ENCODE results near the gene TMTC4. TPM values are rescaled to one million over a fixed set of nuclear protein-coding genes. Genes with fewer than 3 reads are reported as not detected.
"Not testable (repeated sequence)": the region's sequence is repeated elsewhere in the genome, so short reads cannot be mapped to it uniquely, and the experiment has no call there.

The TMTC4 gene
- total and polyA plus RNA-seq, 8 donors, result 5.4 to 38.9 (median 8.2) TPM

DNA sequence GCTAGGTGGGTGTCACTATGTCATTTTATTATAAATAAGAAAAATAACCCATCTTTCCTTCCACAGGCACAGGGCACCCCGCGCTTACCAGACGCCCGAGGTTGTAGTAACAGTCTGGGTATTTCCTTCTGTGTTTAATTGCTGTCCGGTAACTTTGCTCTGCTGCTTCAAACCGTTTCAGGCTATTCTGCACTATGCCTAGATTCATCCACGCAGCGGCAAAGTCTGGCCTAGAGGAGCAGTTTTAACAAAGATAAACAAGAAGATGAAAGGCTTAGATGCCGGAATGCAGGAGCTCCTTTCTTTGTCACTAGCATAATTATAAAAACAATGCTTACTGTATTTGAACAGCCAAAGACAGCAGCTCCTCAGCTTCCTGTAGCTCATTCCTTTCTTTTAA lies 49.1 kb downstream of the TMTC4 start:
- H3K27ac ChIP-seq, result no peak overlapping the region
- WGBS, 5 donors, result 72 to 92% (median 86%) methylated on average over 9 of the region's 9 CpGs
- no peak for DNase-seq
- no peak overlapping the region for H3K4me3 ChIP-seq
- peaks cover 19 to 89% (median 82%) of the 10 kb centered on the region in 4 donors for H3K36me3 ChIP-seq
- no peaks in the 10 kb centered on the region for H3K27me3 ChIP-seq
- TF ChIP-seq EP300 (IDR thresholded peaks at IDR 0.05), result no peak
- no peak for TF ChIP-seq POLR2A (IDR thresholded peaks at IDR 0.05)
- TF ChIP-seq, protein P1, sequence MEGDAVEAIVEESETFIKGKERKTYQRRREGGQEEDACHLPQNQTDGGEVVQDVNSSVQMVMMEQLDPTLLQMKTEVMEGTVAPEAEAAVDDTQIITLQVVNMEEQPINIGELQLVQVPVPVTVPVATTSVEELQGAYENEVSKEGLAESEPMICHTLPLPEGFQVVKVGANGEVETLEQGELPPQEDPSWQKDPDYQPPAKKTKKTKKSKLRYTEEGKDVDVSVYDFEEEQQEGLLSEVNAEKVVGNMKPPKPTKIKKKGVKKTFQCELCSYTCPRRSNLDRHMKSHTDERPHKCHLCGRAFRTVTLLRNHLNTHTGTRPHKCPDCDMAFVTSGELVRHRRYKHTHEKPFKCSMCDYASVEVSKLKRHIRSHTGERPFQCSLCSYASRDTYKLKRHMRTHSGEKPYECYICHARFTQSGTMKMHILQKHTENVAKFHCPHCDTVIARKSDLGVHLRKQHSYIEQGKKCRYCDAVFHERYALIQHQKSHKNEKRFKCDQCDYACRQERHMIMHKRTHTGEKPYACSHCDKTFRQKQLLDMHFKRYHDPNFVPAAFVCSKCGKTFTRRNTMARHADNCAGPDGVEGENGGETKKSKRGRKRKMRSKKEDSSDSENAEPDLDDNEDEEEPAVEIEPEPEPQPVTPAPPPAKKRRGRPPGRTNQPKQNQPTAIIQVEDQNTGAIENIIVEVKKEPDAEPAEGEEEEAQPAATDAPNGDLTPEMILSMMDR (IDR thresholded peaks at IDR 0.05), result no peak
- no peak for TF ChIP-seq POLR2AphosphoS5 (IDR thresholded peaks at IDR 0.05)
- intact Hi-C loops (cut with DNase I; ENCODE audit: low total_unique reads), result no loop called here
- H3K9me3 ChIP-seq, result no peaks in the 10 kb centered on the region
- no peaks in the 10 kb centered on the region for H3K4me1 ChIP-seq

DNA sequence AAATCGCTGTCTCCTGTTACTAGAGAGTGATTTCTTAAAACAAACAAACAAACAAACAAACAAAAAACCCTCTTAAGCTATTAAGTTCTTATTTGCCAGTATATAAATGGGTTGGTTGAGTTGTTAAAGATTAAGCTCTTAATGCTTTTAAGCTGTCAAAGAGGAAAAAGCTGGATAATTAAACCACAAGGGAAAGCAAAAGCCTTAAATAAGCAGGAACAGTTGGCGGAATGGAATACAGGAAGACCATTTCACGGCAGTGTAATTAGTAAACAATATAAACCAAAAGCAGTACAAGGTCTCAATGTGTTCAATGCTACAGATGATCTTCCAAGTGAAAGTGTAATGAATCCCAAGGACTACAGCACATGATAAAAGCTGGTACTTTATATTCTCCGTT lies 53.8 kb downstream of the TMTC4 start:
- 79 to 91% (median 86%) methylated on average over 4 of the region's 4 CpGs for WGBS, 5 donors
- Histone ChIP-seq H3K27me3 (no peaks in the 10 kb centered on the region), H3K27ac (no peak overlapping the region), H3K36me3 (peaks cover 8 to 48% (median 40%) of the 10 kb centered on the region in 4 donors), H3K4me1 (no peaks in the 10 kb centered on the region), H3K4me3 (no peak overlapping the region), H3K9me3 (no peaks in the 10 kb centered on the region)
- no peak for DNase-seq
- intact Hi-C loops (cut with DNase I; ENCODE audit: low total_unique reads), result no loop called here
- TF ChIP-seq, protein P1 (IDR thresholded peaks at IDR 0.05), result no peak
- TF ChIP-seq POLR2AphosphoS5 (IDR thresholded peaks at IDR 0.05), result no peak
- TF ChIP-seq EP300 (IDR thresholded peaks at IDR 0.05), result no peak
- TF ChIP-seq POLR2A (IDR thresholded peaks at IDR 0.05), result no peak

DNA sequence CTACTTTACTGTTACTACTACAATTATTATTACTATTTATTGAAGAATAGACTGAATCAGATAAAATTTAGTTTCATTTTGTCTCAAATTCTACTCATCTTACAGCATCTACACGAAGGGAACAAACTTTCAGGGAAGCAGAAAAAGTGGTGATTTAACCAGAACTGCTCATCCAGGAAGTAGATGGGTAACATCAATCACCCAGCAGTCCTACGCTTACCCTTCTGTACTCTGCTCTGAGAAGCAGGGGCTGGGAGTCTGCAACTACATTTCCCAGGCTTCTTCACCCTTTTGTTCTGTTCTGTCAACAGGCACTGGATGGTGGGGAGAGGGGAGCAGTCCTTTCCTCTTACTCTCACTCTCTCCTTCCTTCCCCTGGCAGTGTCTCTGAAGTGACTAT lies 54.7 kb downstream of the TMTC4 start:
- 84 to 93% (median 90%) methylated on average over 2 of the region's 2 CpGs for WGBS, 5 donors
- DNase-seq, result no peak
- peaks cover 0 to 40% (median 32%) of the 10 kb centered on the region in 4 donors for H3K36me3 ChIP-seq
- no peaks in the 10 kb centered on the region for H3K9me3 ChIP-seq
- H3K4me3 ChIP-seq, result no peak overlapping the region
- TF ChIP-seq POLR2A (IDR thresholded peaks at IDR 0.05) (no peak), POLR2AphosphoS5 (IDR thresholded peaks at IDR 0.05) (no peak), EP300 (IDR thresholded peaks at IDR 0.05) (no peak)
- TF ChIP-seq, protein P1 (IDR thresholded peaks at IDR 0.05), result no peak
- no peaks in the 10 kb centered on the region for H3K27me3 ChIP-seq
- H3K4me1 ChIP-seq, result no peaks in the 10 kb centered on the region
- no peak overlapping the region for H3K27ac ChIP-seq
- intact Hi-C loops (cut with DNase I; ENCODE audit: low total_unique reads), result no loop called here

DNA sequence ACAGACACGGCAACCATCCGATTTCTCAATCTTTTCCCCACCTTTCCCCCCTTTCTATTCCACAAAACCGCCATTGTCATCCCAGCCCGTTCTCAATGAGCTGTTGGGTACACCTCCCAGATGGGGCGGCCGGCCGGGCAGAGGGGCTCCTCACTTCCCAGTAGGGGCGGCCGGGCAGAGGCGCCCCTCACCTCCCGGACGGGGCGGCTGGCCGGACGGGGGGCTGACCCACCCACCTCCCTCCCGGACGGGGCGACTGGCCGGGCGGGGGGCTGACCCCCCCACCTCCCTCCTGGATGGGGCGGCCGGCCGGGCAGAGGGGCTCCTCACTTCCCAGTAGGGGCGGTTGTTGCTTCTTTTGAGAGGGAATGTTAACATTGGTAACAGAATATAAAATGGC lies 55.7 kb downstream of the TMTC4 start:
- WGBS, 5 donors, result 95 to 98% (median 96%) methylated on average over 16 to 22 of the region's 24 CpGs
- DNase-seq; intact Hi-C loops (cut with DNase I; ENCODE audit: low total_unique reads); H3K27me3 ChIP-seq; H3K4me3 ChIP-seq; H3K27ac ChIP-seq; H3K4me1 ChIP-seq; H3K9me3 ChIP-seq: not testable (repeated sequence)
- peaks cover 0 to 31% (median 21%) of the 10 kb centered on the region in 4 donors for H3K36me3 ChIP-seq

DNA sequence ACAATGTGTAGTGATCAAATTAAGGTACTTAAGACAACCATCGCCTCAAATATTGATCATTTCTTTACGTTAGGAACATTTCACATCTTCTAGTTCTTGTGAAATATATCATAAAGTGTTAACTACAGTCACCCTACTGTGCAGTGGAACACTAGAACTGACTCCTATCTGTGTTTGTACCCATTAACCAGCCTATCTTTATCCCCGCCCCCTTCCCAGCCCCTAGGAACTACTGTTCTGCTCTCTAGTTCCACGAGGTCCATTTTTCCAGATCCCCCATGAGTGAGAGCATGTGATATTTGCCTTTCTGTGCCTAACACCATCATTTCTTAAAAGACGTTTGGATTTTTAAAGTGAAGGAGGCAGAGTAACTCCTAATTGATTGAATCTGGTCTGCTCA lies 61.6 kb downstream of the TMTC4 start:
- intact Hi-C loops (cut with DNase I; ENCODE audit: low total_unique reads), result no loop called here
- no peak for DNase-seq
- Histone ChIP-seq H3K36me3 (peaks cover 4 to 25% (median 23%) of the 10 kb centered on the region in 4 donors), H3K4me1 (peaks cover 0 to 9% (median 0%) of the 10 kb centered on the region in 4 donors), H3K27ac (no peak overlapping the region), H3K4me3 (no peak overlapping the region), H3K27me3 (no peaks in the 10 kb centered on the region), H3K9me3 (no peaks in the 10 kb centered on the region)
- WGBS, 5 donors, result 68 to 85% (median 72%) methylated on average over 5 of the region's 5 CpGs
- TF ChIP-seq EP300 (IDR thresholded peaks at IDR 0.05), result no peak
- no peak for TF ChIP-seq POLR2A (IDR thresholded peaks at IDR 0.05)
- no peak for TF ChIP-seq POLR2AphosphoS5 (IDR thresholded peaks at IDR 0.05)
- TF ChIP-seq, protein P1 (IDR thresholded peaks at IDR 0.05), result no peak
